MM.1S (cell line): ENCODE measurements around the gene NOVA1.

ENCODE experiments used
- DNase-seq: peaks from one replicate; pipeline ENCODE4 v3.0.0-alpha.2; 2015
- H2AFZ ChIP-seq: fragments of 300-600 bp; sonication (generic); 2 replicates; pipeline ENCODE4 v1.6.0; 2016; ENCODE audit warnings: antibody characterized with exemption, low read length
- H3F3A ChIP-seq: fragments of 300-600 bp; sonication (generic); 2 replicates; pipeline ENCODE4 v1.6.1; 2016; ENCODE audit warnings: mild to moderate bottlenecking, antibody characterized with exemption, low read length, moderate library complexity, mixed read lengths; ENCODE audit not compliant: insufficient read depth
- H3K27ac ChIP-seq: fragments of 300-600 bp; sonication (generic); 2 replicates; pipeline ENCODE4 v1.5.1; 2016; ENCODE audit warnings: mild to moderate bottlenecking, low read length
- H3K27me3 ChIP-seq: fragments of 300-600 bp; sonication (generic); replicated peaks from 2 replicates; pipeline ENCODE4 v1.6.0; 2016; ENCODE audit warnings: low read length; ENCODE audit not compliant: insufficient read depth
- H3K36me3 ChIP-seq: fragments of 300-600 bp; sonication (generic); replicated peaks from 2 replicates; pipeline ENCODE4 v1.6.1; 2016; ENCODE audit warnings: mild to moderate bottlenecking, low read length, mixed read lengths; ENCODE audit not compliant: insufficient read depth
- H3K4me1 ChIP-seq: fragments of 300-600 bp; sonication (generic); 2 replicates; pipeline ENCODE4 v1.6.1; 2016; ENCODE audit warnings: low read length, mixed read lengths
- H3K4me2 ChIP-seq: fragments of 300-600 bp; sonication (generic); 2 replicates; pipeline ENCODE4 v1.6.0; 2016; ENCODE audit warnings: low read depth, low read length
- H3K4me3 ChIP-seq: fragments of 300-600 bp; sonication (generic); 2 replicates; pipeline ENCODE4 v1.5.1; 2016; ENCODE audit warnings: low read length, mixed read lengths
- H3K79me2 ChIP-seq: fragments of 300-600 bp; sonication (generic); 2 replicates; pipeline ENCODE4 v1.6.1; 2016; ENCODE audit warnings: mixed run types, low read length, mixed read lengths
- H3K9ac ChIP-seq: fragments of 300-600 bp; sonication (generic); 2 replicates; pipeline ENCODE4 v1.6.1; 2016; ENCODE audit warnings: low read length, mixed read lengths
- H3K9me2 ChIP-seq: fragments of 300-600 bp; sonication (generic); replicated peaks from 2 replicates; pipeline ENCODE4 v1.6.1; 2016; ENCODE audit warnings: mild to moderate bottlenecking, low read length, mixed read lengths; ENCODE audit not compliant: insufficient read depth
- H3K9me3 ChIP-seq: fragments of 300-600 bp; sonication (generic); replicated peaks from 2 replicates; pipeline ENCODE4 v1.6.1; 2016; ENCODE audit warnings: mild to moderate bottlenecking, low read length, mixed read lengths; ENCODE audit not compliant: insufficient read depth
- H4K20me1 ChIP-seq: fragments of 300-600 bp; sonication (generic); 2 replicates; pipeline ENCODE4 v1.6.1; 2016; ENCODE audit warnings: mild to moderate bottlenecking, low read length, moderate library complexity, mixed read lengths; ENCODE audit not compliant: insufficient read depth
- CTCF ChIP-seq: fragments of 300-600 bp; sonication (generic); IDR thresholded peaks from 2 replicates; pipeline ENCODE4 v1.5.1; 2016; ENCODE audit warnings: antibody characterized with exemption, low read length, mixed read lengths
- EZH2 ChIP-seq: fragments of 300-600 bp; sonication (generic); optimal IDR thresholded peaks from 2 replicates; pipeline ENCODE3; 2017; ENCODE audit warnings: low read depth, mild to moderate bottlenecking, antibody characterized with exemption, low read length, mixed read lengths
- EZH2phosphoT487 ChIP-seq: fragments of 300-600 bp; sonication (generic); IDR thresholded peaks from 2 replicates; pipeline ENCODE4 v1.6.1; 2018; ENCODE audit warnings: antibody characterized with exemption, low read length

Gene NOVA1

GRCh38 chr14:26621364-26621763 is 23.5 kb upstream of the NOVA1 start:
- Histone ChIP-seq H4K20me1 (no peaks in the 10 kb centered on the region), H3K4me3 (no peak overlapping the region), H3K4me1 (no peaks in the 10 kb centered on the region), H3K9me2 (no peaks in the 10 kb centered on the region), H3K9me3 (no peaks in the 10 kb centered on the region), H3K27ac (no peak overlapping the region), H3F3A (no peaks in the 10 kb centered on the region), H2AFZ (no peak overlapping the region), H3K9ac (no peak overlapping the region), H3K4me2 (no peak overlapping the region), H3K27me3 (no peaks in the 10 kb centered on the region), H3K79me2 (no peaks in the 10 kb centered on the region), H3K36me3 (no peaks in the 10 kb centered on the region)
- no peak for TF ChIP-seq EZH2phosphoT487
- TF ChIP-seq EZH2, result no peak
- TF ChIP-seq CTCF, result no peak
- DNase-seq, result no peak

DNA sequence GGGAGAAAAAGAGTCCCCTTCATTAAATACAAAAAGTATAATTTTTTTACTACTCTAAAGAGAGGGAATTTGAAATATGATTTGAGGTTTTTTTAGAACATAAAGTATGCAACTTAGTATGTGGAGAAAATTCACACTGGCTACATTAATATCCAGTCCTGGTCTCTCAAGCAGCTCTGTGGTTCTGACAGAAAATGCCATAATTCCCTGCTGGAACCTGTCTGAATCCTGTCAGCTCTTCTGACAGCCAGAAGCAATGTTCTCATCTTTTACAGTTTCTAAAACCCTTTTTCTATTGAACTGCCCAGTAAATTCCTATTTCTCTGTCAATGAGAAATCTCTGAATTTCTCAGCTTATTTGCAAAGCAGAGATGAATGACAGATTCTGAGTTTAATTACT is 13.4 kb upstream of the NOVA1 start:
- Histone ChIP-seq H4K20me1 (no peaks in the 10 kb centered on the region), H3K4me1 (no peaks in the 10 kb centered on the region), H3K9me2 (no peaks in the 10 kb centered on the region), H3K36me3 (no peaks in the 10 kb centered on the region), H3K27me3 (no peaks in the 10 kb centered on the region), H3K27ac (no peak overlapping the region), H3K79me2 (no peaks in the 10 kb centered on the region), H3K9me3 (no peaks in the 10 kb centered on the region), H3K9ac (no peak overlapping the region), H3F3A (no peaks in the 10 kb centered on the region), H2AFZ (no peak overlapping the region), H3K4me3 (no peak overlapping the region), H3K4me2 (no peak overlapping the region)
- no peak for TF ChIP-seq EZH2
- no peak for TF ChIP-seq CTCF
- no peak for TF ChIP-seq EZH2phosphoT487
- DNase-seq, result no peak

DNA sequence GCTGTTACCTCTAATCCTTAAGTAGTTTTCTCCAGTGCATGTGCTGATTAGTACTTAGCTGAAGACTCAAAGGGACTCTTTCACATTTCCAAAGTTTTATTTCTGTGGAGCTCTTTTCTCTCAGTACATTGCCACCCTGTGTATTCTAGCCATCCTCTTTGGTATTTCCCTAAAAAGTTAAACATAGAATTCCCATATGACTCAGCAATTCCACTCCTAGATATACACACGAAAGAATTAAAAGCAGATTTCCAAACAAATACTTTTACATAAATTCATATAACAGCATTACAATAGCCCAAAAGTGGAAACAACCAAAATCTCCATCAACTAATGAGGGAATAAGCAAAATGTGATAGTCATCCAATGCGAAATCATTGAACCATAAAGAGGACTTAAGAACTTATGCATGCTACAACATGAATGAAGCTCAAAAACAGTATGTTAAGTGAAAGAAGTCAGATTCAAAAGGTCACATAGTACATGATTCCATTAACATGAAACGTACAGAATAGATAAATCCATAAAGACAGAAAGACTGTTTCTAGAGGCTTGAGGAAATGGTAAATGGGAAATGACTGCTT is 9.0 kb upstream of the NOVA1 start:
- no peaks in the 10 kb centered on the region for H3K79me2 ChIP-seq
- no peaks in the 10 kb centered on the region for H3F3A ChIP-seq
- H3K9me2 ChIP-seq, result no peaks in the 10 kb centered on the region
- no peaks in the 10 kb centered on the region for H3K4me1 ChIP-seq
- H2AFZ ChIP-seq, result no peak overlapping the region
- H3K4me3 ChIP-seq, result no peak overlapping the region
- H3K9me3 ChIP-seq, result no peaks in the 10 kb centered on the region
- no peaks in the 10 kb centered on the region for H4K20me1 ChIP-seq
- TF ChIP-seq CTCF (no peak), EZH2 (no peak), EZH2phosphoT487 (no peak)
- no peak overlapping the region for H3K9ac ChIP-seq
- no peaks in the 10 kb centered on the region for H3K27me3 ChIP-seq
- no peaks in the 10 kb centered on the region for H3K36me3 ChIP-seq
- H3K4me2 ChIP-seq, result no peak overlapping the region
- H3K27ac ChIP-seq, result no peak overlapping the region
- DNase-seq, result no peak
